ENCODE measurements around the gene KRTAP4-7.
"Not testable (repeated sequence)": the region's sequence is repeated elsewhere in the genome, so short reads cannot be mapped to it uniquely, and the experiment has no call there.

Gene KRTAP4-7

GRCh38 chr17:41084100-41084856, at the start of gene KRTAP4-7:
Gene KRTAP4-7, plus strand, starts transcription at chr17:41084150. Its CDS starts 57 bp downstream, at chr17:41084207.
- not testable (repeated sequence) for H4K20me1 ChIP-seq (ENCODE audit: insufficient read depth, low read length); H3K27ac ChIP-seq (ENCODE audit: low read length); H3K27me3 ChIP-seq (ENCODE audit: low read depth, low read length); H3K9me3 ChIP-seq (ENCODE audit: insufficient read depth, low read length); H3K36me3 ChIP-seq (replicated peaks; ENCODE audit: low read depth, low read length); H3K4me2 ChIP-seq (ENCODE audit: low read length); H2AFZ ChIP-seq (ENCODE audit: low read depth, low read length); H3K79me2 ChIP-seq (ENCODE audit: low read length); H3K4me1 ChIP-seq (ENCODE audit: low read length); H3K9ac ChIP-seq (ENCODE audit: low read length); H3K4me3 ChIP-seq (ENCODE audit: low read length)

DNA sequence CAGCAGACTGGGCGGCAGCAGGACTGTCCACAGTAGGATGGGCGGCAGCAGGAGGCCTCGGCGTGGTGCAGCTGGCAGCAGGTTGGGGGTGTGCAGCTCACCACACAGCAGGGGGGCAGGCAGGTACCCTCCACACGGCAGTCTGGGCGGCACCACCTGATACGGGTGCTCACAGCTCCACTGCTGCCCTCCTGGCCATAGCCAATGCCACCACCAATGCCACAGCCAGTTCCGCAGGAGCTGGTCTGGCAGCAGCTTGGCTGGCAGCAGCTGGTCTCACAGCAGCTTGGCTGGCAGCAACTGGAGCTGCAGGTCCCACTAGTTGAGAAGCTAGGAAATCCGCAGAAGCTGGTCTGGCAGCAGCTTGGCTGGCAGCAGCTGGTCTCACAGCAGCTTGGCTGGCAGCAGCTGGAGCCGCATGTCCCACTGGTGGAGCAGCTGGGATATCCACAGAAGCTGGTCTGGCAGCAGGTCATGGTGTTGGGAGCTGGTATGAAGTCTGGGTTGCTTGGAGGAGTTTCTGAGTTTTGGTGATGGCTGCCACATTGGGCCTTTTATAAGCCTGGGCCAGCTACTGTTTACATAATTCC, 49.5 kb upstream of the KRTAP4-7 start, which contains the start of gene KRTAP1-3:
Gene KRTAP1-3, minus strand, starts transcription at position 529 of the 590 bp plus-strand sequence. Its CDS starts 53 bp downstream, at position 476.
- H3K4me1 ChIP-seq (ENCODE audit: low read length); H4K20me1 ChIP-seq (ENCODE audit: insufficient read depth, low read length); H3K27ac ChIP-seq (ENCODE audit: low read length); H3K4me2 ChIP-seq (ENCODE audit: low read length); H3K79me2 ChIP-seq (ENCODE audit: low read length); H3K9me3 ChIP-seq (ENCODE audit: insufficient read depth, low read length); H3K4me3 ChIP-seq (ENCODE audit: low read length); H3K36me3 ChIP-seq (replicated peaks; ENCODE audit: low read depth, low read length); H3K9ac ChIP-seq (ENCODE audit: low read length); H2AFZ ChIP-seq (ENCODE audit: low read depth, low read length): not testable (repeated sequence)
- H3K27me3 ChIP-seq (ENCODE audit: low read depth, low read length): peaks cover 34% of the 10 kb centered on the region; the same call in 1 of the 2 replicates

GRCh38 chr17:41037853-41038350, 46.0 kb upstream of the KRTAP4-7 start:
- no peak overlapping the region for H3K9ac ChIP-seq (ENCODE audit: low read length)
- no peak overlapping the region for H3K4me2 ChIP-seq (ENCODE audit: low read length)
- H3K9me3 ChIP-seq (ENCODE audit: insufficient read depth, low read length): no peaks in the 10 kb centered on the region
- H3K27ac ChIP-seq (ENCODE audit: low read length): no peak overlapping the region
- H3K79me2 ChIP-seq (ENCODE audit: low read length): no peaks in the 10 kb centered on the region
- no peak overlapping the region for H3K4me3 ChIP-seq (ENCODE audit: low read length)
- H3K27me3 ChIP-seq (ENCODE audit: low read depth, low read length): peaks cover 37% of the 10 kb centered on the region; the same call in 1 of the 2 replicates
- H2AFZ ChIP-seq (ENCODE audit: low read depth, low read length): no peak overlapping the region
- H3K4me1 ChIP-seq (ENCODE audit: low read length): no peaks in the 10 kb centered on the region
- H3K36me3 ChIP-seq (replicated peaks; ENCODE audit: low read depth, low read length): no peaks in the 10 kb centered on the region
- no peaks in the 10 kb centered on the region for H4K20me1 ChIP-seq (ENCODE audit: insufficient read depth, low read length)
- TF ChIP-seq EZH2phosphoT487 (IDR thresholded peaks at IDR 0.05; ENCODE audit: low read depth): no peak
- TF ChIP-seq, protein P1, sequence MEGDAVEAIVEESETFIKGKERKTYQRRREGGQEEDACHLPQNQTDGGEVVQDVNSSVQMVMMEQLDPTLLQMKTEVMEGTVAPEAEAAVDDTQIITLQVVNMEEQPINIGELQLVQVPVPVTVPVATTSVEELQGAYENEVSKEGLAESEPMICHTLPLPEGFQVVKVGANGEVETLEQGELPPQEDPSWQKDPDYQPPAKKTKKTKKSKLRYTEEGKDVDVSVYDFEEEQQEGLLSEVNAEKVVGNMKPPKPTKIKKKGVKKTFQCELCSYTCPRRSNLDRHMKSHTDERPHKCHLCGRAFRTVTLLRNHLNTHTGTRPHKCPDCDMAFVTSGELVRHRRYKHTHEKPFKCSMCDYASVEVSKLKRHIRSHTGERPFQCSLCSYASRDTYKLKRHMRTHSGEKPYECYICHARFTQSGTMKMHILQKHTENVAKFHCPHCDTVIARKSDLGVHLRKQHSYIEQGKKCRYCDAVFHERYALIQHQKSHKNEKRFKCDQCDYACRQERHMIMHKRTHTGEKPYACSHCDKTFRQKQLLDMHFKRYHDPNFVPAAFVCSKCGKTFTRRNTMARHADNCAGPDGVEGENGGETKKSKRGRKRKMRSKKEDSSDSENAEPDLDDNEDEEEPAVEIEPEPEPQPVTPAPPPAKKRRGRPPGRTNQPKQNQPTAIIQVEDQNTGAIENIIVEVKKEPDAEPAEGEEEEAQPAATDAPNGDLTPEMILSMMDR (IDR thresholded peaks at IDR 0.05; ENCODE audit: low read depth, low read length): no peak

- H3K9ac ChIP-seq (ENCODE audit: low read length); H3K9me3 ChIP-seq (ENCODE audit: insufficient read depth, low read length); H3K4me2 ChIP-seq (ENCODE audit: low read length); H3K27ac ChIP-seq (ENCODE audit: low read length); H2AFZ ChIP-seq (ENCODE audit: low read depth, low read length); H3K4me1 ChIP-seq (ENCODE audit: low read length); H3K4me3 ChIP-seq (ENCODE audit: low read length); H4K20me1 ChIP-seq (ENCODE audit: insufficient read depth, low read length); H3K36me3 ChIP-seq (replicated peaks; ENCODE audit: low read depth, low read length); H3K79me2 ChIP-seq (ENCODE audit: low read length): not testable (repeated sequence)
- H3K27me3 ChIP-seq (ENCODE audit: low read depth, low read length): peaks cover 34% of the 10 kb centered on the region; the same call in 1 of the 2 replicates
Observed at GRCh38 chr17:41040783-41041571, 43.0 kb upstream of the KRTAP4-7 start, which contains the start of gene KRTAP1-1. Gene KRTAP1-1, minus strand, starts transcription at chr17:41041450. Its CDS starts 53 bp downstream, at chr17:41041397.

GRCh38 chr17:41042953-41043352, 41.0 kb upstream of the KRTAP4-7 start:
- no peak overlapping the region for H2AFZ ChIP-seq (ENCODE audit: low read depth, low read length)
- H3K9me3 ChIP-seq (ENCODE audit: insufficient read depth, low read length): no peaks in the 10 kb centered on the region
- TF ChIP-seq, protein P1 (IDR thresholded peaks at IDR 0.05; ENCODE audit: low read depth, low read length): no peak
- TF ChIP-seq EZH2phosphoT487 (IDR thresholded peaks at IDR 0.05; ENCODE audit: low read depth): no peak
- no peak overlapping the region for H3K27ac ChIP-seq (ENCODE audit: low read length)
- H3K4me3 ChIP-seq (ENCODE audit: low read length): no peak overlapping the region
- no peak overlapping the region for H3K9ac ChIP-seq (ENCODE audit: low read length)
- no peak overlapping the region for H3K4me2 ChIP-seq (ENCODE audit: low read length)
- H4K20me1 ChIP-seq (ENCODE audit: insufficient read depth, low read length): no peaks in the 10 kb centered on the region
- peaks cover 16% of the 10 kb centered on the region; the same call in 1 of the 2 replicates for H3K27me3 ChIP-seq (ENCODE audit: low read depth, low read length)
- H3K79me2 ChIP-seq (ENCODE audit: low read length): no peaks in the 10 kb centered on the region
- no peaks in the 10 kb centered on the region for H3K36me3 ChIP-seq (replicated peaks; ENCODE audit: low read depth, low read length)
- H3K4me1 ChIP-seq (ENCODE audit: low read length): no peaks in the 10 kb centered on the region

- not testable (repeated sequence) for H3K79me2 ChIP-seq (ENCODE audit: low read length); H3K4me2 ChIP-seq (ENCODE audit: low read length); H3K36me3 ChIP-seq (replicated peaks; ENCODE audit: low read depth, low read length); H3K4me1 ChIP-seq (ENCODE audit: low read length); H3K9ac ChIP-seq (ENCODE audit: low read length); H2AFZ ChIP-seq (ENCODE audit: low read depth, low read length); H3K9me3 ChIP-seq (ENCODE audit: insufficient read depth, low read length); H3K27ac ChIP-seq (ENCODE audit: low read length); H3K27me3 ChIP-seq (ENCODE audit: low read depth, low read length); H4K20me1 ChIP-seq (ENCODE audit: insufficient read depth, low read length); H3K4me3 ChIP-seq (ENCODE audit: low read length)
Observed at GRCh38 chr17:41046735-41047465, 37.0 kb upstream of the KRTAP4-7 start, which contains the start of gene KRTAP2-1. Gene KRTAP2-1, minus strand, starts transcription at chr17:41047316. Its CDS starts 49 bp downstream, at chr17:41047267.
